Measurements from ENCODE around the gene NCOA7.

The NCOA7 gene

GRCh38 chr6:125827788-125828320, 37.1 kb downstream of the NCOA7 start:
- no peak overlapping the region for H2AFZ ChIP-seq (ENCODE audit: low read length)
- no peak overlapping the region for H2AK5ac ChIP-seq (ENCODE audit: low read depth, low read length)
- no peak overlapping the region for H4K91ac ChIP-seq (ENCODE audit: low read depth, low read length, poor library complexity)
- no peak overlapping the region for H3K18ac ChIP-seq (ENCODE audit: low read length)
- H4K8ac ChIP-seq (ENCODE audit: low read depth, low read length) = no peak overlapping the region
- H3K4me3 ChIP-seq (ENCODE audit: low read length in 2 of 2) = no peak overlapping the region
- H3K23ac ChIP-seq (ENCODE audit: low read depth, low read length, poor library complexity) = no peak overlapping the region
- no peak overlapping the region for H2BK120ac ChIP-seq (ENCODE audit: low read depth, low read length)
- no peak overlapping the region for H3K14ac ChIP-seq (ENCODE audit: low read length)
- H2BK12ac ChIP-seq (ENCODE audit: low read length) = no peak overlapping the region
- no peak overlapping the region for H2BK15ac ChIP-seq (ENCODE audit: low read length)
- H3K9ac ChIP-seq (ENCODE audit: low read depth, low read length, poor library complexity) = no peak overlapping the region
- H3K27ac ChIP-seq (replicated peaks; ENCODE audit: low read length) = no peak overlapping the region
- DNase-seq (ENCODE audit: low spot score) = no peak
- no peak overlapping the region for H3K4ac ChIP-seq (ENCODE audit: low read length)
- H3K4me2 ChIP-seq (ENCODE audit: insufficient read depth, low read length, poor library complexity, severe bottlenecking) = no peak overlapping the region
- H3K27me3 ChIP-seq (ENCODE audit: control insufficient read depth in 3 of 3, insufficient read depth in 3 of 3, low read depth in 1 of 3, low read length in 3 of 3) = no peaks in the 10 kb centered on the region
- H3K4me1 ChIP-seq (ENCODE audit: control insufficient read depth in 2 of 2, insufficient read depth in 1 of 2, low read depth in 1 of 2, low read length in 2 of 2) = no peaks in the 10 kb centered on the region
- H3K9me3 ChIP-seq (replicated peaks in 1 of 2; ENCODE audit: control insufficient read depth in 2 of 2, insufficient read depth in 1 of 2, low read depth in 1 of 2, low read length in 2 of 2) = no peaks in the 10 kb centered on the region
- H3K36me3 ChIP-seq (replicated peaks in 1 of 2; ENCODE audit: control insufficient read depth in 2 of 2, insufficient read depth in 2 of 2, low read length in 2 of 2) = no peaks in the 10 kb centered on the region
- no peak overlapping the region for H2BK5ac ChIP-seq (ENCODE audit: low read length)
- peaks cover 2% of the 10 kb centered on the region for H3K79me1 ChIP-seq (ENCODE audit: low read depth, low read length)
- no CpG with 5 or more reads among the region's 2 CpGs for WGBS, 2 donors (ENCODE audit: extremely low coverage in 2 of 2, insufficient read length in 2 of 2, insufficient replicate concordance in 1 of 2)

GRCh38 chr6:125828476-125829039, 37.8 kb downstream of the NCOA7 start:
- DNase-seq (ENCODE audit: low spot score) = no peak
- Histone ChIP-seq H3K79me1 (ENCODE audit: low read depth, low read length) (peaks cover 2% of the 10 kb centered on the region), H2BK5ac (ENCODE audit: low read length) (no peak overlapping the region), H3K4me2 (ENCODE audit: insufficient read depth, low read length, poor library complexity, severe bottlenecking) (no peak overlapping the region), H3K27ac (replicated peaks; ENCODE audit: low read length) (no peak overlapping the region), H3K9me3 (replicated peaks in 1 of 2; ENCODE audit: control insufficient read depth in 2 of 2, insufficient read depth in 1 of 2, low read depth in 1 of 2, low read length in 2 of 2) (no peaks in the 10 kb centered on the region), H2AK5ac (ENCODE audit: low read depth, low read length) (no peak overlapping the region), H3K14ac (ENCODE audit: low read length) (no peak overlapping the region), H3K36me3 (replicated peaks in 1 of 2; ENCODE audit: control insufficient read depth in 2 of 2, insufficient read depth in 2 of 2, low read length in 2 of 2) (no peaks in the 10 kb centered on the region), H3K4me3 (ENCODE audit: low read length in 2 of 2) (no peak overlapping the region), H3K4me1 (ENCODE audit: control insufficient read depth in 2 of 2, insufficient read depth in 1 of 2, low read depth in 1 of 2, low read length in 2 of 2) (no peaks in the 10 kb centered on the region), H2BK12ac (ENCODE audit: low read length) (no peak overlapping the region), H3K9ac (ENCODE audit: low read depth, low read length, poor library complexity) (no peak overlapping the region), H3K18ac (ENCODE audit: low read length) (no peak overlapping the region), H3K4ac (ENCODE audit: low read length) (no peak overlapping the region), H3K27me3 (ENCODE audit: control insufficient read depth in 3 of 3, insufficient read depth in 3 of 3, low read depth in 1 of 3, low read length in 3 of 3) (no peaks in the 10 kb centered on the region), H2BK120ac (ENCODE audit: low read depth, low read length) (no peak overlapping the region), H2BK15ac (ENCODE audit: low read length) (no peak overlapping the region), H4K8ac (ENCODE audit: low read depth, low read length) (no peak overlapping the region), H3K23ac (ENCODE audit: low read depth, low read length, poor library complexity) (no peak overlapping the region), H4K91ac (ENCODE audit: low read depth, low read length, poor library complexity) (no peak overlapping the region), H2AFZ (ENCODE audit: low read length) (no peak overlapping the region)
- no CpG with 5 or more reads among the region's 2 CpGs for WGBS, 2 donors (ENCODE audit: extremely low coverage in 2 of 2, insufficient read length in 2 of 2, insufficient replicate concordance in 1 of 2)

GRCh38 chr6:125829433-125829832, 38.7 kb downstream of the NCOA7 start:
- Histone ChIP-seq H3K18ac (ENCODE audit: low read length) (no peak overlapping the region), H3K36me3 (replicated peaks in 1 of 2; ENCODE audit: control insufficient read depth in 2 of 2, insufficient read depth in 2 of 2, low read length in 2 of 2) (no peaks in the 10 kb centered on the region), H3K4me3 (ENCODE audit: low read length in 2 of 2) (no peak overlapping the region), H3K4me2 (ENCODE audit: insufficient read depth, low read length, poor library complexity, severe bottlenecking) (no peak overlapping the region), H3K4me1 (ENCODE audit: control insufficient read depth in 2 of 2, insufficient read depth in 1 of 2, low read depth in 1 of 2, low read length in 2 of 2) (peaks cover 0 to 3% of the 10 kb centered on the region in 2 donors), H3K4ac (ENCODE audit: low read length) (no peak overlapping the region), H2BK120ac (ENCODE audit: low read depth, low read length) (no peak overlapping the region), H3K9me3 (replicated peaks in 1 of 2; ENCODE audit: control insufficient read depth in 2 of 2, insufficient read depth in 1 of 2, low read depth in 1 of 2, low read length in 2 of 2) (no peaks in the 10 kb centered on the region), H3K9ac (ENCODE audit: low read depth, low read length, poor library complexity) (no peak overlapping the region), H2AK5ac (ENCODE audit: low read depth, low read length) (no peak overlapping the region), H3K79me1 (ENCODE audit: low read depth, low read length) (peaks cover 2% of the 10 kb centered on the region), H4K8ac (ENCODE audit: low read depth, low read length) (no peak overlapping the region), H4K91ac (ENCODE audit: low read depth, low read length, poor library complexity) (no peak overlapping the region), H2BK12ac (ENCODE audit: low read length) (no peak overlapping the region), H3K23ac (ENCODE audit: low read depth, low read length, poor library complexity) (no peak overlapping the region), H2BK5ac (ENCODE audit: low read length) (no peak overlapping the region), H3K27me3 (ENCODE audit: control insufficient read depth in 3 of 3, insufficient read depth in 3 of 3, low read depth in 1 of 3, low read length in 3 of 3) (no peaks in the 10 kb centered on the region), H3K14ac (ENCODE audit: low read length) (no peak overlapping the region), H2BK15ac (ENCODE audit: low read length) (no peak overlapping the region), H3K27ac (replicated peaks; ENCODE audit: low read length) (no peak overlapping the region), H2AFZ (ENCODE audit: low read length) (no peak overlapping the region)
- DNase-seq (ENCODE audit: low spot score) = no peak
- no CpG with 5 or more reads among the region's 4 CpGs for WGBS, 2 donors (ENCODE audit: extremely low coverage in 2 of 2, insufficient read length in 2 of 2, insufficient replicate concordance in 1 of 2)

GRCh38 chr6:125831659-125832058, 40.9 kb downstream of the NCOA7 start:
- Histone ChIP-seq H3K14ac (ENCODE audit: low read length) (no peak overlapping the region), H2BK120ac (ENCODE audit: low read depth, low read length) (no peak overlapping the region), H2BK5ac (ENCODE audit: low read length) (no peak overlapping the region), H3K9me3 (replicated peaks in 1 of 2; ENCODE audit: control insufficient read depth in 2 of 2, insufficient read depth in 1 of 2, low read depth in 1 of 2, low read length in 2 of 2) (no peaks in the 10 kb centered on the region), H3K18ac (ENCODE audit: low read length) (no peak overlapping the region), H3K79me1 (ENCODE audit: low read depth, low read length) (peaks cover 1% of the 10 kb centered on the region), H3K4ac (ENCODE audit: low read length) (no peak overlapping the region), H3K27me3 (ENCODE audit: control insufficient read depth in 3 of 3, insufficient read depth in 3 of 3, low read depth in 1 of 3, low read length in 3 of 3) (no peaks in the 10 kb centered on the region), H3K23ac (ENCODE audit: low read depth, low read length, poor library complexity) (no peak overlapping the region), H2AFZ (ENCODE audit: low read length) (no peak overlapping the region), H3K4me2 (ENCODE audit: insufficient read depth, low read length, poor library complexity, severe bottlenecking) (no peak overlapping the region), H3K9ac (ENCODE audit: low read depth, low read length, poor library complexity) (no peak overlapping the region), H3K4me1 (ENCODE audit: control insufficient read depth in 2 of 2, insufficient read depth in 1 of 2, low read depth in 1 of 2, low read length in 2 of 2) (peaks cover 0 to 6% of the 10 kb centered on the region in 2 donors), H3K36me3 (replicated peaks in 1 of 2; ENCODE audit: control insufficient read depth in 2 of 2, insufficient read depth in 2 of 2, low read length in 2 of 2) (no peaks in the 10 kb centered on the region), H3K4me3 (ENCODE audit: low read length in 2 of 2) (no peak overlapping the region), H4K91ac (ENCODE audit: low read depth, low read length, poor library complexity) (no peak overlapping the region), H2AK5ac (ENCODE audit: low read depth, low read length) (no peak overlapping the region), H4K8ac (ENCODE audit: low read depth, low read length) (no peak overlapping the region), H2BK12ac (ENCODE audit: low read length) (no peak overlapping the region), H2BK15ac (ENCODE audit: low read length) (no peak overlapping the region), H3K27ac (replicated peaks; ENCODE audit: low read length) (no peak overlapping the region)
- DNase-seq (ENCODE audit: low spot score) = no peak
- WGBS, 2 donors (ENCODE audit: extremely low coverage in 2 of 2, insufficient read length in 2 of 2, insufficient replicate concordance in 1 of 2) = no CpG with 5 or more reads among the region's 5 CpGs
